K562 (cell line): ENCODE data around the gene BHLHE40.

ENCODE experiments used
- CHD2 ChIP-seq: IDR thresholded peaks from 2 replicates; pipeline ENCODE4 v1.6.1; 2011; ENCODE audit warnings: low read depth, low read length
- CHD4 ChIP-seq: fragments of 200-600 bp; sonication (generic); IDR thresholded peaks from 3 replicates; pipeline ENCODE4 v1.6.1; 2012; ENCODE audit warnings: low read depth, mild to moderate bottlenecking, mixed read lengths, low read length, inconsistent platforms; ENCODE audit not compliant: insufficient read depth, insufficient replicate concordance, poor library complexity, severe bottlenecking
- FOXM1 ChIP-seq, 2 experiments: fragments of 450-650 bp in 1 of 2; sonication (generic) in 1 of 2; formaldehyde crosslinking in 1 of 2; IDR thresholded peaks; 2 replicates each; pipeline versions ENCODE4 v1.6.1 to v1.9.0; 2017 to 2022; ENCODE audit warnings: low read depth in 2 of 2, mild to moderate bottlenecking in 2 of 2, missing genetic modification reagents in 1 of 2, moderate library complexity in 1 of 2
- MXI1 ChIP-seq: IDR thresholded peaks from 2 replicates; pipeline ENCODE4 v1.6.1; 2011; ENCODE audit warnings: low read depth, mild to moderate bottlenecking, improper control_type of control experiment, low read length

- TF ChIP-seq CHD4, result no peak
- no peak for TF ChIP-seq MXI1
- TF ChIP-seq FOXM1 (IDR thresholded peaks at IDR 0.05; ENCODE audit: low read depth), result no peak
- TF ChIP-seq FOXM1 (CRISPR knock-in tag; IDR thresholded peaks at IDR 0.05; ENCODE audit: low read depth), result no peak
- TF ChIP-seq CHD2, result no peak
Measured at GRCh38 chr3:4945324-4945723, 33.9 kb upstream of the BHLHE40 start.
